GM19035 (cell line): ENCODE measurements around the gene PROK2.

ENCODE experiments used
- ATAC-seq: cut with Tn5 transposase; IDR thresholded peaks from one replicate; pipeline ENCODE4 v1.9.1; 2021; ENCODE audit not compliant: unreplicated experiment

PROK2 gene

DNA sequence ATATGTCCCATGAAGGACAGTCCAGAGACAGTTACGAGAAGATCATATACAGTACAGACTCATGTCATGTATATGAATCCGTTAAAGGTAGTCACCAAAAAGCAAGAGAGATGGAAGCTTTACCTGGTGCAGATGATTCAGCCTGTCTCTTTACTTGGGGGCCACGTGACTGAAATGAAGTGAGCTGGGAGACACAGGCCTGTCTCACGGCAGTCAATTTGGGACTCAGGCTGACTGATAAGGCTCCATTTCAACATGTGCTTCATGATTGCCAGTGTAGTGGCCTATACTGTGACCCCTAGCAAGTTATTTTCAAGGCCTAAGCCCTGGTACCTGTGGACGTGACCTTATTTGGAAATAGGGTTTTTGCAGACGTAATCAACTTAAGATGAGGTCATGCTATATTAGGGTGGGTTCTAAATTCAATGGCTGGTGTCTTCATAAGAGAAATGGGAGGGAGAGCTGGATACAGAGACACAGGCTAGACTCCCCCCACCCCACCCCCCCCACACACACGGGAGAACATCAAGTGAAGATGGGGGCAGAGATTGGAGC lies 3.0 kb upstream of the PROK2 start:
- ATAC-seq, result no peak

DNA sequence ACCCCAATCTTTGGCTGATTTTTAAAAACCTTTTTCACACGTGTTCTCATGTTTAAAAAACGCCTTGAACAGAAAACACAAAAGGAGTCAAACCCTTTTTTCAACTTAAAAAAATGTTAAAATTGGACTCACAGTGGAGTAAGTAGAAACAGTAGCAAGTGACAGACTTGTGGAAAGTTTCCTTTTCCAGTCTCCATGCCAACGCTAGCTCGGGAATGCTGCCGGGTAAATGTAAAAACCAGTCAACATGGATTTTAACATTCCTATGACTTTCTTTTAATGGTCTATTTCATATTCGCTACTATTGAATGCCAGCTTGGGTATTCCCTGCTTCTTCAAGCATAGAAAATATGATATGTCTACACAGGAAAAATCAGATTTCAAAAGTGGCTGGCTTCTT lies 1.6 kb upstream of the PROK2 start:
- no peak for ATAC-seq

- ATAC-seq, result no peak
These were observed 1.2 kb upstream of the PROK2 start for GRCh38 chr3:71786217-71786549.

DNA sequence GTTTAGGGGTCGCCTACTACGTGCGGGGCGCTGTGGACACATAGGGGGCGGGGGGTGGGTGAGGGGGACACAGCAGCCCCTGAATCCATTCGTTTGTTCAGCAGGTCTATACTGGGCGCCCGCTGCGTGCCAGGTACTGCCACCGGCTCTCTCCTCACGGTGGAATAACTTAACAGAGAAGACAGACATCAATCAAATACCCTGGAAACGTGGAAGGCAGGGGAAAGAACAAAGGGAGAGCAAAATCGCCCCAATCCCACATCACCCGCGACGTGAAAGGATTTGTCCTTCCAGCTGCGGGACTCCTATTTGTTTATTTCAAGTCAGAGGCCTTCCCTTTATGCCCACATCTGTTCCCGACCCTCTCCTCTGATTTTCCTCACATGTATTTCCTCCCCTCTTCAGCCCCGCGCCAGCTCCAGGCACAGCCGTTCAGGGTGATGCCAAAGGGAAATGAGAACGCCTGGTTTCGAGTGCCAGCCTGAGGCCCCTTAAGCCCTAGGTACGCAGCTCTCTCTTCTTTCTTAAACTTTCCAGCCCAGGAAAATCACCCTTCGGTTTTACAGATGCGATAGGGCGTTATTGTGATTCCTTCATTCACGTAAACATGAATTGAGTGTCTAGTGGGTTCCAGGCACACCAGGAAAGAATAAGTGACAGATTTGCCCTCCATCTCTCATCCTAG lies 726 bp upstream of the PROK2 start:
- no peak for ATAC-seq

GRCh38 chr3:71784201-71784913 lies 591 bp downstream of the PROK2 start:
- ATAC-seq, result no peak

- ATAC-seq, result no peak
These were observed 1.8 kb downstream of the PROK2 start for GRCh38 chr3:71783152-71783551.

DNA sequence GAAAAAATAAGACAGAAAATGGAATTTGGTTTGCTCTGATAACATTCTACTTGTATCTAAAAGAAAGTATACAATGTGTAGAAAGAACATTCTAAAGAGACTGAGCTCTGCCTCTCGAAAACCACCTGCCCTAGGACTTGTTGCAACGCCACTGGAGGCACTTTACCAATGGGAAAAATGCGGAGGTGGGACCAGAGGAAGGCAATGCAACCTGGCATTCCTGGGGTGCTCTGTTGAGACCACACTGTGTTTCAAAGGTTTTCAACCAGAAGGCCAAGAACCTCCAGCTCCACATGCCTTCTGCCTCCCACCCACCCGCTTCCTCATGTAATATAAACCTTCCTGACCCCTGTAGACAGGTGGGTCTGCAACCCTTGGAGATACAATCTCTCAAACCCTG lies 4.5 kb downstream of the PROK2 start:
- ATAC-seq, result no peak

DNA sequence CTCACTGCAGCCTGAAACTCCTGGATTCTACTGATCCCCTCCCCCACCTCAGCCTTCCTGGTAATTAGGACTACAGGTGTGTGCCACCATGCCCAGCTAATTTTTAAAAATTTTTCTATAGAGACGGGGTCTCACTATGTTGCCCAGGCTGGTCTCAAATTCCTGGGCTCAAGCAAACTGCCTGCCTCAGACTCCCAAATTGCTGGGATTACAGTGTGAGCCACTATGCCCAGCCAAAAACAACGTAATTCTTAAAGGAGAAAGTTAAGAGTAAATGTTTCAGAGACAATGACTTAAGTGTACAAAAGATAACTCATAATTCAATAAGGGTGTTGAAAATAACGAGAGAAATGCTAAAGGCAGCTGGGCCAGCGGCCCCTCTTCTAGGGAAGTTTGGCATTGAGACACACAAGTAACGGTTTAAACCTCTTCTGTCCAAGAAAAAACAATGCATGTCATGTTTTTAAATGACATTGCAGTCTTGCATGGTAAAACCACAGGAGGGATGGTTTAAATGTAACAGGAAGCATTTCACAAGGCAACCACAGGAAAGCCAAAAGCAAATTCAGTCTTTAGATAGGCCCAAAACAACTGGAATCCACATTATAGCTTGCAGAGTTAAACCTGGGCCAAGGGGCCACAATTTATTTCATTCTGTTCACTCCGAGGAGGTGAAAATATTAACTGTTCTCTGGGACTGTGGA lies 5.1 kb downstream of the PROK2 start:
- no peak for ATAC-seq

DNA sequence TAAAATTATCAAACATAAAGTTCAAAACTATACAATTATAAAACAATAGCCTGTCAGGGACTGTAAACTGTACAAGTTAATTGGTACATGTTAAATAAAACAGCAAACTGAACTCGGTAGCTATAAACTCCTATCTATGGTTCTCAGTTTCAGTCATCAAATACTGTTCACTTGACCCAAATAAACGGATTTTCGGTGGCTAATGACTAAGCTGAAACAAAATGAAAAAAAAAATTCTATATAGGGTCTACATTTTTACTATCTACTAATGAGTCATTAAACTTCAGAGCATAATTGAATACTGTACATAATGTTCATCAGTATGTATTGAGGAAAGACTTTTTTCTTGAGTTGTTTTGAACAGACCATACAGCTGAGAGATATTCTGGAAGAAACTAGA lies 6.6 kb downstream of the PROK2 start:
- no peak for ATAC-seq

DNA sequence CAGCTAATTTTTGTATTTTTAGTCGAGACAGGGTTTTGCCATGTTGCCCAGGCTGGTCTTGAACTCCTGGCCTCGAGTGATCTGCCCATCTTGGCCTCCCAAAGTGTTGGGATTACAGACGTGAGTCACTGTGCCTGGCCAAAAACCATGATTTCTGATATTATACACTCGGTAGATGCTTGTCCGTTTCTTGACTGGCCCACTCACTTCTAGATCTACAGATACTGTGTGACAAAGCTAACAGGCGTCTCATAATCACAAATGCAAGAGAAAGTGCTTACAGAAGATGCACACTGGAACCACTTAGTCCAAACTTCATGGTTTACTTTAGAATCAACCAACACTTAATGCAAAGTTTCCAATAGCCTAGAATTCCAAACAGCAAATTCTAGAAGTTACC lies 8.4 kb downstream of the PROK2 start:
- no peak for ATAC-seq

DNA sequence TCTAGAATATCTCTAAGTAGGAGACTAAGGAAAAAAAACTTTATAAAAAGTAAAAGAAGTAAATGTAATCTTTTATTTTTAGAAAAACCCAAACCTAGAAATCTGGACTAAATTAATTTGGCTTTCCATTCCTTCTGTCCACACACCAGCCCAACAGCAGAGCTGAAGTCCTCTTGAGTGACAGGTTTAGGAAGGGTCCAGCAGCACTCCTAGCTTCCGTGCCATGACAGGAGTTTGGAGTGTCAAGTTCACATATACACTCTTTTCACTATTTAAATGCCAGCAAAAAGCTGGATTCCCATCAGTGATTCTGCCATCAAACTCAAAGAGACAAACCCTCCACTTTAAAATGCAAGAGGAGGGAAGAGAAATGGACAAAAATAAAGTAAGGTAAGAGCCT lies 13.1 kb downstream of the PROK2 start:
- ATAC-seq, result no peak

DNA sequence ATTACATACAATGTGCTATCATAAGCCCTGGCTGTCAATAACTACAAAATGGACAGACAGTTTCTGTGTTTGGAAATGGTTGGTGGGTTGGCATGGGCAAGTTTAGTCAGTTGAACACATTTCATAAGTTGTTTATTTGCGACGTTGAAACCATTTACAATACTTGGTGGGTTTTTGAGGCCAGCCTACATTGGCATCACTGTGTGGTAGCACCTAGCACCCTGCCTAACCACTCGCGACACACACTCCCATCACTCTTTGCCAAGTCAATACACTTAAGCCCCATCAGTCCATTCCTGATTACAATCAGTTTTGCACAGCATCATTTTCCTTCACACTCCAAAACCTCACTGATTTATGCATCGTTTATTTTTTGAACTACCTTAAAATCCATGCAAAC lies 13.8 kb downstream of the PROK2 start:
- no peak for ATAC-seq

- ATAC-seq, result no peak
These were observed 21.5 kb downstream of the PROK2 start for GRCh38 chr3:71763426-71763825.

DNA sequence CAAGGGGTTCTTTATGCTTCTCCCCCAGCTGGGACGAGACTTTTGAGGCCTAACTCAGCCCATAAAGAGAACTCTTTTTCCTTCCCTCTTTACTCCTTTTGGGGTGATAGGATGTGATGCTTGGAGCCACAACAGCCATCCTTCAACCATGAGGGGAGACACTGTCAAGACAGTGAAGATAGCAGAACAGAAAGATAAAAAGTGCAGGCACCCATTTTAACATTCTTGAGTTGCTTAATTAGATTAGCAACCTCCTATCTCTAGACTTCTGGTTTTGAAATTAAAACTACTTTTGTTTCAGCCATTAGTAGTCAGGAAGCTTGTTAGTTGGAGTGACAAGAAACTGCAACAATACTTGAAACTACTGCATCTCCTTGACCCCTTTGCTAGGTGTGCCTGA lies 24.8 kb downstream of the PROK2 start:
- no peak for ATAC-seq

DNA sequence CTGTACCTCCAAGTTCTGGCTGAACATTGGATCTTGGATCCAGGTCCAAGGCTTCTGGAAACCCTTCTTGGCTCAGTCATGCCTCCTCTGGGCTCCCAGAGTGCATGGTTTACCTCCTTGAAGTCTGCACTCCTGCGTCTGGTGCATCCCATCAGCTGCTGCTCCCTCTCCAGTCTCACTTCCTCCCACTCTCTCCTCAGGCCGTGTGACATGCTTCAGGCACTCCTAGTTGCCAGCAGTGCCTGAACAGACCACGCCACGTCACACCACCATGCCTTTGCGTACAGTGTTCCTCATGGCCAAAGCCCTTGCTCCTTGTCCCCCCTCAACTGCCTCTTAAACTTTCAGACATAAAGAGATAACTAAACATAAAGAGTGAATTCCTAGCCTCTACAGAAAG lies 25.5 kb downstream of the PROK2 start:
- ATAC-seq, result no peak

DNA sequence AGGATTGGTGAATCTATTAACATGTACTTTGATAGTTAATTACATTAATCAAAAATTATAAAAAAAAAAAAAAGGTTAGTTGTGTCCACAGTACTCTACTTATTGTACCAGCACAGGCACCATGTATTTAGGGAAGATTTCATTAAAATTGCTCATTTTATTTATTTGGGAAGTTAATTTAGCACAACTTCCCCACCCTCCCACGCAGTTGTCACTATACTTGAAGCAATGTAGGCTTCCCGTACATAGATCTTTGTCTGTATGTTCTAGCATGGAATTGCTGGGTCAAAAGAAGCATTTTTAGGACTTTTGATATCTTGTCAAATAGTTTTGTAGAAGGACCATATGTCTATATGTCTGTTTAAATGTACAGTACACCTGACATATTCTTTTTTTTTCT lies 26.9 kb downstream of the PROK2 start:
- ATAC-seq, result no peak

GRCh38 chr3:71754610-71755253 lies 30.2 kb downstream of the PROK2 start:
- ATAC-seq, result no peak

DNA sequence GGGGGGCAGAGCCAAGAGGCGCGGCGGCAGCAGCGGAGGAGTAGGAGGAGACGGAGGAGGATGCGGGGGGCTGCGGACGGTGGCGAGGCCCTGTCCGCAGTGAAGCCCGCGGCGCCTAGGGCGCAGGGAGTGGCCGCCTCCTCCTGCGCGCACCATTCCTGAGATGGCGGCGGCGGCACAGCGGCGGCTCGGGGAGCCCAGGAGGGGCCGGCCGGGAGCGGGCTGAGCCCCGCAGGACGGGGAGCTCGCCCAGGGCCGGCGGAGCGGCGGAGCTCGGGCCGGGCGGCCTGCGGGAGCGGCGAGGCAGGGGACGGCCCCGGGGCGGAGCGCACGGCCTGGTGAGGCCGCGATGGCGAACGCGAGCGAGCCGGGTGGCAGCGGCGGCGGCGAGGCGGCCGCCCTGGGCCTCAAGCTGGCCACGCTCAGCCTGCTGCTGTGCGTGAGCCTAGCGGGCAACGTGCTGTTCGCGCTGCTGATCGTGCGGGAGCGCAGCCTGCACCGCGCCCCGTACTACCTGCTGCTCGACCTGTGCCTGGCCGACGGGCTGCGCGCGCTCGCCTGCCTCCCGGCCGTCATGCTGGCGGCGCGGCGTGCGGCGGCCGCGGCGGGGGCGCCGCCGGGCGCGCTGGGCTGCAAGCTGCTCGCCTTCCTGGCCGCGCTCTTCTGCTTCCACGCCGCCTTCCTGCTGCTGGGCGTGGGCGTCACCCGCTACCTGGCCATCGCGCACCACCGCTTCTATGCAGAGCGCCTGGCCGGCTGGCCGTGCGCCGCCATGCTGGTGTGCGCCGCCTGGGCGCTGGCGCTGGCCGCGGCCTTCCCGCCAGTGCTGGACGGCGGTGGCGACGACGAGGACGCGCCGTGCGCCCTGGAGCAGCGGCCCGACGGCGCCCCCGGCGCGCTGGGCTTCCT lies 31.0 kb downstream of the PROK2 start, which contains the start of gene GPR27:
Gene GPR27, plus strand, starts transcription at position 155 of the 909 bp plus-strand sequence. Its CDS starts 195 bp downstream, at position 350.
- no peak for ATAC-seq

DNA sequence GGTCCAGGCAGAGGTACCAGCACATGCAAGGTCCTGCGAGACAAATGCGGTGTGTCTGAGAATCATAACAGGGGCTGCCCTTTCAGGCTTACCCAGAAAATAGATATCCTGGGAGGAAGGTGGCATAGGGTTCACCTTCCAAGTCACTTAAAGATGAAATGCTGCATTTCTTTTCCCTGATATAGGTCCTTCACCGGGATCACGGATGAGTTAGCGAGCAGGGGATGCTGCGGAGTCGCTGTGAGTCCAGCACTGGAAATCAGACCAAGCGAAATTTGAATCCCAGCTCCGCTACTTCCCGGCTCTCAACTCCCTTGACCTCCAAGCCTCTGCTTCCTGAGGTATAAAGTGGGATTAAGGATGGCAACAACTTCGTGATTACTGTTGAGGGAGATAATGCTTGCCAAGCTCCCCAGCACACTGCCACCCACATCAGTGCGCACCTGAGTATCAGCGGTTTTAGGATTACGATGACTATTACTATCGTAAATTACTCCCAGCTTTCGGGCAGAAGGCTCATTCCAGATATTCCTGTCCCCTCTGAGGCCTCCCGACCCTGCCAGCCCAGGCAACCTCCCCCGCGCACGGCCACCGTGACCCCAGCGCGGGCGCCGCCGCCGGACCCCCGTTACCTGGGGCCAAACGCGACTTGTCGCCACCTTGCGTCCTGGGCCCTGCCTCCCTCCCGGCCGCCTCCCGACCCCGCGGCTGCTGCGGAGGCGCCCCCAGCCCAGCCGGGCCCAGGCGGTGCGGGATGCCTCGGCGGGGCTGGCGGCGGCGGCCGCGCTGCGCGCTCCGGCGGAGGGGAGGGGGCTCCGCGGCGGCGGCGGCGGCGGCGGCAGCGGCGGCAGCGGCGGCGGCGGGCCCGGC lies 31.9 kb downstream of the PROK2 start:
- ATAC-seq, result no peak
